KMS-11 (cell line): ENCODE data around the gene FOXN1.

Experiments
- H2AFZ ChIP-seq: fragments of 200-600 bp; sonication (generic); 2 replicates; pipeline ENCODE4 v1.6.1; 2016; ENCODE audit warnings: antibody characterized with exemption, mixed run types, low read depth
- H3K27ac ChIP-seq: fragments of 200-600 bp; sonication (generic); 2 replicates; pipeline ENCODE4 v1.6.1; 2016; ENCODE audit warnings: mild to moderate bottlenecking, mixed run types
- H3K27me3 ChIP-seq: fragments of 200-600 bp; sonication (generic); 2 replicates; pipeline ENCODE4 v1.6.1; 2017; ENCODE audit warnings: mild to moderate bottlenecking, low read depth, mixed run types, moderate library complexity; ENCODE audit not compliant: insufficient read depth
- H3K36me3 ChIP-seq: fragments of 200-600 bp; sonication (generic); 2 replicates; pipeline ENCODE4 v1.6.1; 2017; ENCODE audit warnings: mild to moderate bottlenecking, mixed run types; ENCODE audit not compliant: insufficient read depth
- H3K4me1 ChIP-seq: fragments of 200-600 bp; sonication (generic); 2 replicates; pipeline ENCODE4 v1.6.1; 2016; ENCODE audit warnings: mild to moderate bottlenecking, low read depth, mixed run types; ENCODE audit not compliant: poor library complexity, severe bottlenecking
- H3K4me2 ChIP-seq: fragments of 200-600 bp; sonication (generic); 2 replicates; pipeline ENCODE4 v1.7.0; 2016; ENCODE audit warnings: mild to moderate bottlenecking, mixed run types
- H3K4me3 ChIP-seq: fragments of 200-600 bp; sonication (generic); IDR thresholded peaks from 2 replicates; pipeline ENCODE4 v1.6.1; 2017; ENCODE audit warnings: low read depth, low read length, mixed read lengths; ENCODE audit not compliant: insufficient read depth
- H3K79me2 ChIP-seq: fragments of 200-600 bp; sonication (generic); 2 replicates; pipeline ENCODE4 v1.6.1; 2016; ENCODE audit warnings: low read depth, mixed run types; ENCODE audit not compliant: insufficient read depth
- H3K9ac ChIP-seq: fragments of 200-600 bp; sonication (generic); 2 replicates; pipeline ENCODE4 v1.6.1; 2016; ENCODE audit warnings: mild to moderate bottlenecking, mixed run types
- H4K20me1 ChIP-seq: fragments of 200-600 bp; sonication (generic); 2 replicates; pipeline ENCODE4 v1.6.1; 2016; ENCODE audit warnings: mild to moderate bottlenecking, mixed run types; ENCODE audit not compliant: insufficient read depth
- TF ChIP-seq, protein P1 (sequence below): fragments of 200-600 bp; sonication (generic); conservative IDR thresholded peaks from 2 replicates; pipeline ENCODE4 v1.6.1; 2017; ENCODE audit warnings: low read depth, mild to moderate bottlenecking, antibody characterized with exemption, low read length, moderate library complexity, mixed read lengths

The FOXN1 gene

DNA sequence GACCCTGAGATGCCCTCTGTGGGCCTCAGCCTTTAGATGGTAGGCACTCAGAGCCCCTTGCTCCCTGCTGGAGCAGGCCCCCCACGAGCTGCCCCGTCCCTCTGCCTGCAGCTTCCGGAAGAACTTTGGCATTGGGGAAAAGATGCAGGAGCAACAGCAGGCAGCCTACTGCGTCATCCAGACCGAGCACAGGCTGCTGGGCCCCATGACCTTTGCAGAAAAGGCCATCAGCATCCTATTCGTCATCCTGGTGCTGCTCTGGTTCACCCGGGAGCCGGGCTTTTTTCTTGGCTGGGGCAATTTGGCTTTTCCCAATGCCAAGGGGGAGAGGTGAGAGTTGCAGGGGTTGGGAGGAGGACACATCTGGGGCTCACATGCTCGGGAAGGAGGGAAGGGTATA is 12.7 kb upstream of the FOXN1 start:
- Histone ChIP-seq H3K4me2 (no peak overlapping the region), H3K27ac (no peak overlapping the region)

DNA sequence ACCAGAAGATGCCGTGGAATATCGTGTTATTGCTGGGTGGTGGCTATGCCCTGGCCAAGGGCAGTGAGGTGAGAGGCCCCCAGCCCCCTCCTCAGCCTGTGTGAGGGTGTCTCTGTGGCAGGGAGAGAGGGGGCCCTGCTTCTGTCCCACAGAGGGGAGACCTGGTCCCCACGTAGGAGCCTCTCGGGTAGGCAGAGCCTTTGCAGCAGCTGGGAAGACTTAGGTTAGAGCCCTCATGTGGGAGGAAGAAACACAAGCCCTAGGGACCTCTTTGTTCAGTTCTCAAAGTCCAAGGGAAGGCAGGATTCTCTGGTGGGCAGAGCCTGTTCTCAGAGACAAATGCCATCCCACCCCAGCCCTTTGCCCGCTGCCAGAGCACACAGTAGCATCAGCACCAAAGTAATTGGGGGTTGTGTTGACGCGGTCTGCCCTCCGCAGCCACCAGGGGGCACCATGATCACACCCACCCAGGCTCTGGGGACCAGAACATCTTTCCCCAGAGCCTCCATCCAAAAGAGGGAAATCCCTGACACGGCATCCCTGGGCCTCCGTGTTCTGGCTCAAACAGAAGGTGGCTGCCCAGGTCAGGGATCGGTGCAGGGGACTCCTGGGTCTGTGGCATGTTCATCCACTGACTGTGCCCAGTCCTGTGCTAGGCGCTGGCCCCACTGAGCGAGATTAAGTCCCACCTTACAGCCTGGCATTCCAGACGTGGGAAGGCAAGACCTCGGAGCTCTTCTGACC is 11.5 kb upstream of the FOXN1 start:
- Histone ChIP-seq H2AFZ (no peak overlapping the region), H3K4me3 (no peak overlapping the region), H3K4me2 (no peak overlapping the region), H3K27ac (no peak overlapping the region), H3K36me3 (no peaks in the 10 kb centered on the region), H3K79me2 (no peaks in the 10 kb centered on the region), H3K27me3 (peaks cover 19% of the 10 kb centered on the region), H3K9ac (no peak overlapping the region), H4K20me1 (no peaks in the 10 kb centered on the region), H3K4me1 (peaks cover 7% of the 10 kb centered on the region)
- TF ChIP-seq, protein P1, sequence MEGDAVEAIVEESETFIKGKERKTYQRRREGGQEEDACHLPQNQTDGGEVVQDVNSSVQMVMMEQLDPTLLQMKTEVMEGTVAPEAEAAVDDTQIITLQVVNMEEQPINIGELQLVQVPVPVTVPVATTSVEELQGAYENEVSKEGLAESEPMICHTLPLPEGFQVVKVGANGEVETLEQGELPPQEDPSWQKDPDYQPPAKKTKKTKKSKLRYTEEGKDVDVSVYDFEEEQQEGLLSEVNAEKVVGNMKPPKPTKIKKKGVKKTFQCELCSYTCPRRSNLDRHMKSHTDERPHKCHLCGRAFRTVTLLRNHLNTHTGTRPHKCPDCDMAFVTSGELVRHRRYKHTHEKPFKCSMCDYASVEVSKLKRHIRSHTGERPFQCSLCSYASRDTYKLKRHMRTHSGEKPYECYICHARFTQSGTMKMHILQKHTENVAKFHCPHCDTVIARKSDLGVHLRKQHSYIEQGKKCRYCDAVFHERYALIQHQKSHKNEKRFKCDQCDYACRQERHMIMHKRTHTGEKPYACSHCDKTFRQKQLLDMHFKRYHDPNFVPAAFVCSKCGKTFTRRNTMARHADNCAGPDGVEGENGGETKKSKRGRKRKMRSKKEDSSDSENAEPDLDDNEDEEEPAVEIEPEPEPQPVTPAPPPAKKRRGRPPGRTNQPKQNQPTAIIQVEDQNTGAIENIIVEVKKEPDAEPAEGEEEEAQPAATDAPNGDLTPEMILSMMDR = peak; percentile 94

More for the DNA sequence above, 12.7 kb upstream of the FOXN1 start:
- Histone ChIP-seq H3K4me1 (peaks cover 4% of the 10 kb centered on the region), H3K9ac (no peak overlapping the region), H3K79me2 (no peaks in the 10 kb centered on the region), H2AFZ (no peak overlapping the region), H4K20me1 (no peaks in the 10 kb centered on the region), H3K36me3 (no peaks in the 10 kb centered on the region), H3K4me3 (no peak overlapping the region), H3K27me3 (peaks cover 19% of the 10 kb centered on the region)
- TF ChIP-seq, protein P1 = no peak

DNA sequence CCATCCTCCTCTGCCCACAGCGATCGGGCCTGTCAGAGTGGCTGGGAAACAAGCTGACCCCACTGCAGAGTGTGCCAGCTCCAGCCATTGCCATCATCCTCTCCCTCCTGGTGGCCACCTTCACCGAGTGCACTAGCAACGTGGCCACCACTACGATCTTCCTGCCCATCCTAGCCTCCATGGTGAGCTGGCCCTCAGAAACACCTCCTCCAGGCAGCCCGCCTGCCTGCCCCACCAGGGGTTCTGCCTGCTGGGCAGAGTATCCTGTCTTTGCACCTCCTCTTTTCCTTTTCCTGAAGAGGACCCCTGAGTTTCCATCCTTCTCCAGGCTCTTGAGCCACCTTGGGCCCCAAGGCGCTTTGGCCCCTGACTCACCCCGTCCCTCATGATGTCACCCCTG is 10.5 kb upstream of the FOXN1 start:
- peaks cover 19% of the 10 kb centered on the region for H3K27me3 ChIP-seq
- H2AFZ ChIP-seq = no peak overlapping the region
- no peak overlapping the region for H3K9ac ChIP-seq
- no peak overlapping the region for H3K4me3 ChIP-seq
- no peaks in the 10 kb centered on the region for H3K79me2 ChIP-seq
- H4K20me1 ChIP-seq = no peaks in the 10 kb centered on the region
- no peak overlapping the region for H3K27ac ChIP-seq
- no peaks in the 10 kb centered on the region for H3K36me3 ChIP-seq
- TF ChIP-seq, protein P1 = no peak
- peaks cover 17% of the 10 kb centered on the region for H3K4me1 ChIP-seq
- H3K4me2 ChIP-seq = no peak overlapping the region

DNA sequence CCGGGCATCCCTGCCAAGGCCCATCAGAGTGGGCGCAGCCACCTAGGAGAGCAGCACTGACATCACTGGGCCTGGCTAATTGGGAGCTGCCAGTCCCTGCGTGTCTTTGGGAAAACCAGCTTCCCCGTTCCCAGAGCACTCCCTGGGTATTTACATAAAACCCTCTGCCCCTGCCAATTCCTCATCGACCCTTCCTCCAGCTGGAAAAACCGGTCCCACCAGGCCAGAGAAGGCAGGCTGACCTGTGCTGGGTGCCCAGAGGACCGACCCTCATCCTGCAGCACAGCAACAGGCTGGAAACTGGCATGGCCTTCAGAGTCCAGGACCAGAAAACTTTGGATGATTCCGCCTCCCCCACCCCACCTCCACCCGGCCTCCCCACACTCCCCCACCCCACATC is 8.2 kb upstream of the FOXN1 start:
- H3K79me2 ChIP-seq = no peaks in the 10 kb centered on the region
- no peak overlapping the region for H2AFZ ChIP-seq
- H3K27ac ChIP-seq = no peak overlapping the region
- no peaks in the 10 kb centered on the region for H3K36me3 ChIP-seq
- peaks cover 38% of the 10 kb centered on the region for H3K4me1 ChIP-seq
- no peak overlapping the region for H3K4me3 ChIP-seq
- H4K20me1 ChIP-seq = no peaks in the 10 kb centered on the region
- no peak overlapping the region for H3K9ac ChIP-seq
- H3K4me2 ChIP-seq = no peak overlapping the region
- TF ChIP-seq, protein P1 = no peak
- H3K27me3 ChIP-seq = peaks cover 8% of the 10 kb centered on the region; the same call in 1 of the 2 replicates
